Coronary artery (tissue), 2 donors: ENCODE results near the gene NTN5.
"Not testable (repeated sequence)": the region's sequence is repeated elsewhere in the genome, so short reads cannot be mapped to it uniquely, and the experiment has no call there.

Experiments
- DNase-seq: peaks from one replicate; pipeline ENCODE4 v3.0.0-alpha.2; 2017; ENCODE audit warnings: low spot score
- H3K27ac ChIP-seq, 2 donors: fragments of 200-600 bp; sonication (generic); one replicate each; pipeline ENCODE4 v1.5.1; 2016 to 2019
- H3K4me3 ChIP-seq: fragments of 200-600 bp; sonication (generic); 2 replicates; pipeline ENCODE4 v1.5.1; 2016; ENCODE audit warnings: mild to moderate bottlenecking, moderate library complexity
- TF ChIP-seq, protein P1 (sequence below): fragments of 200-600 bp; sonication (generic); IDR thresholded peaks from one replicate; pipeline ENCODE4 v1.5.1; 2019; ENCODE audit warnings: antibody characterized with exemption

NTN5 gene

GRCh38 chr19:48681127-48681470 lies 8.3 kb upstream of the NTN5 start:
- DNase-seq, result no peak
- TF ChIP-seq, protein P1, sequence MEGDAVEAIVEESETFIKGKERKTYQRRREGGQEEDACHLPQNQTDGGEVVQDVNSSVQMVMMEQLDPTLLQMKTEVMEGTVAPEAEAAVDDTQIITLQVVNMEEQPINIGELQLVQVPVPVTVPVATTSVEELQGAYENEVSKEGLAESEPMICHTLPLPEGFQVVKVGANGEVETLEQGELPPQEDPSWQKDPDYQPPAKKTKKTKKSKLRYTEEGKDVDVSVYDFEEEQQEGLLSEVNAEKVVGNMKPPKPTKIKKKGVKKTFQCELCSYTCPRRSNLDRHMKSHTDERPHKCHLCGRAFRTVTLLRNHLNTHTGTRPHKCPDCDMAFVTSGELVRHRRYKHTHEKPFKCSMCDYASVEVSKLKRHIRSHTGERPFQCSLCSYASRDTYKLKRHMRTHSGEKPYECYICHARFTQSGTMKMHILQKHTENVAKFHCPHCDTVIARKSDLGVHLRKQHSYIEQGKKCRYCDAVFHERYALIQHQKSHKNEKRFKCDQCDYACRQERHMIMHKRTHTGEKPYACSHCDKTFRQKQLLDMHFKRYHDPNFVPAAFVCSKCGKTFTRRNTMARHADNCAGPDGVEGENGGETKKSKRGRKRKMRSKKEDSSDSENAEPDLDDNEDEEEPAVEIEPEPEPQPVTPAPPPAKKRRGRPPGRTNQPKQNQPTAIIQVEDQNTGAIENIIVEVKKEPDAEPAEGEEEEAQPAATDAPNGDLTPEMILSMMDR, result no peak
- H3K4me3 ChIP-seq, result no peak overlapping the region
- no peak overlapping the region for H3K27ac ChIP-seq

DNA sequence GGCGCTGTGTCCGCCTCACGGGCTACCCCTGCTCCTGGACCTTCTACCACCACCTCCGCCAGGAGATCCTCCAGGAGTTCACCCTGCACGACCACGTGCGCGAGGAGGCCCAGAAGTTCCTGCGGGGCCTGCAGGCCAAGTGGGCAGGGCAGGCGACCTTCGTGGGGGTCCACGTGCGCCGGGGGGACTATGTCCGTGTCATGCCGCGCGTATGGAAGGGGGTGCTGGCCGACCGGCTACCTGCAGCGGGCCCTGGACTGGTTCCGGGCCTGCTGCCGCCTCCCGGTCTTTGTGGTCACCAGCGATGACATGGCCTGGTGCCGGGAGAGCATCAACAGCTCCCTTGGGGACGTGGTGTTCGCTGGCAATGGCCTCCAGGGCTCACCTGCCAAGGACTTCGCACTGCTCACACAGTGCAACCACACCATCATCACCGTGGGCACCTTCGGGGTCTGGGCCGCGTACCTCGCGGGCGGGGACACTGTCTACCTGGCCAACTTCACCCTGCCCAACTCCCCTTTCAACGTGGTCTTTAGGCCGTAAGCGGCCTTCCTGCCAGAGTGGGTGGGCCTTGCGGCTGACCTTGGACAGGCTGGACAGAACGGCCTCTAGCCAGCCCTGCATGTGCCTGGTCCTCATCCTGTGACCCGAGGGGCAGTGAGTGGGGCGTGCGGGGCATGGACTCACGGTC lies 7.8 kb upstream of the NTN5 start:
- Histone ChIP-seq H3K27ac (no peak overlapping the region), H3K4me3 (no peak overlapping the region)
- no peak for DNase-seq
- TF ChIP-seq, protein P1, result no peak

- H3K4me3 ChIP-seq, H3K27ac ChIP-seq, DNase-seq: not testable (repeated sequence)
Measured at GRCh38 chr19:48680006-48680405, 7.2 kb upstream of the NTN5 start.

DNA sequence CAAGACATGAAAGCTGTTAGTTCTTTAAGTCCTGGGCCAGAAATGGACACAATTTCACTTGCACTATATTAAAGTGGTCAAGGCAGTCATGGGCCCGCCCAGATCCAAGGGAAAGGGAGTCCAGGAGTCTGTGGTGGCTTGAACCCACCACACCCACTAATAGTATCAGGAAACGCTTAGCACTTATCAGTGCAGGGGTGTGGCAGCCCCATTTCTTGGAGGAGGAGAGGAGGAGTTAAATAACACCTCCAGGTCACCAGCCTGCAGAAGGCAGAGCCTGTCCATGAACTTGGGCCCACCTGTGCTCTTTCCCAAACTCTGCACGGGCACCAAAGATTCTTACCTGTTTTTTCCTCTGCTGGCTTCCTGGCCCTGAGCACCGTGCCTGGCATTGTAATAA lies 5.4 kb upstream of the NTN5 start:
- TF ChIP-seq, protein P1, result no peak
- no peak for DNase-seq
- H3K4me3 ChIP-seq, result no peak overlapping the region
- no peak overlapping the region for H3K27ac ChIP-seq

- no peak for DNase-seq
- H3K27ac ChIP-seq, result no peak overlapping the region
- TF ChIP-seq, protein P1, result no peak
- no peak overlapping the region for H3K4me3 ChIP-seq
Measured at GRCh38 chr19:48676887-48677286, 4.1 kb upstream of the NTN5 start.

GRCh38 chr19:48676487-48676886 lies 3.7 kb upstream of the NTN5 start:
- no peak for DNase-seq
- TF ChIP-seq, protein P1, result no peak
- H3K4me3 ChIP-seq, result no peak overlapping the region
- no peak overlapping the region for H3K27ac ChIP-seq

DNA sequence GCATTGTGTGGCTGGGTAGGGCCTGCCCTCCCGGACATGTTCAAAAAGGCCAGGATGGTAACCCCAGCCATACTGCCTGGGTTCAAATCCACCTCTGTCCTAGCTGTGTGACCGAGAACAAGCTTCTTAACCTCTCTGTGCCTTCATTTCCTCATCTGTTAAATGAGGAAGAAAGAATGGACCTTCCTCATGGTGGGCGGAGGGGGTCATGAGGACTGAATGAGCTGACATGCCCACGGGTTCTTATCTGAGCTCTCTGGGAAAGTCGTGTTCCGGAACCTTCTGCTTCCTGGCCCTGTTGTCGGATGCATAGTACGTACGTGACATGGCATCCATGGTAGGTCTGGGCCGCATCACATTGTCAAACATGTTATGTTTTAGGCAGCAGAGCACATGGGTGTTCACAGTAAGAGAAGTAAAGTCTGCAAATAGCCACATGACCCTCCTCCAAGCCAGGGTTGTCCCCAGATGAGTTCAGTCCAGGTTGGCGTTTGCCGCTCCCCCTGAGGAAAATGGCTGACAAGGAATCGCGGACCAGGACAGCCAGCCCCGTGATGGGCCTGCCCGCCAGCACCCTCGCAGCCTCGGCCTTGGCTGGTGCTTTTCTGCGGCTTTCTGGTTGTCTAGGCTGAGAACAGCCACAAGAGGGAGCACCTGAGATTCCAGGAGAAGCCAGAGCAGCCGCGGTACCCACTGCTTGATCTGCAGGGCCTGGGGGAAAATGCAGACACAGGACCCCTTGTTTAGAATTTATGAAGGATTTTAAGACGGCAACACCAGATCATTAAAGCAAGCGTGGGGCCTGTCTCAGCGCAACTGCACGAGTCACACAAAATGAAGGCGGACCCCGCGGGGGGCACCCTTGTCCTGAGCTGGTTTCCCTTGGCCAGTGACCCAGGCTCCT lies 2.4 kb upstream of the NTN5 start:
- TF ChIP-seq, protein P1, result peak; percentile 81
- Histone ChIP-seq H3K27ac (no peak overlapping the region), H3K4me3 (peak overlapping the region; percentile 11)
- peak; percentile 82 for DNase-seq
